HepG2 (cell line): ENCODE data around the gene OCIAD2. TPM values are rescaled to one million over a fixed set of nuclear protein-coding genes. Genes with fewer than 3 reads are reported as not detected.

Experiments used
- ATAC-seq: fragments of 200-7000 bp; cut with Tn5 transposase; 3 replicates; pipeline ENCODE4 v1.9.1; 2020; ENCODE audit warnings: mild to moderate bottlenecking, moderate library complexity
- BruUV-seq: library from RNA; stranded (reverse); fragments of 400-500 nt; replicated peaks from 2 replicates; lab custom pipeline; 2021; lab: Mats Ljungman, UMichigan
- CTCF ChIA-PET: fragments of 300-600 bp; formaldehyde crosslinking; extraction: SDS; loops from one replicate; lab custom pipeline; 2021; ENCODE audit warnings: low total read pairs, inconsistent platforms, low intra/inter-chr PET ratio; lab: Yijun Ruan, JAX
- POLR2A ChIA-PET: fragments of 350-600 bp; sonication (Branson Sonifier 250); formaldehyde crosslinking; loops from one replicate; lab custom pipeline; 2020; ENCODE audit warnings: antibody characterized with exemption, inconsistent platforms; lab: Yijun Ruan, JAX
- DNase-seq: peaks from one replicate; pipeline ENCODE4 v3.0.0-alpha.2; 2015; ENCODE audit warnings: low spot score
- FAIRE-seq: peaks from 3 replicates; lab custom pipeline; 2011; peaks lifted over from hg19 to GRCh38; lab: Jason Lieb, UNC
- H2AFZ ChIP-seq: one replicate; pipeline ENCODE4 v1.6.1; 2011; ENCODE audit warnings: low read length, inconsistent platforms
- H3K27ac ChIP-seq: fragments of 300-600 bp; 3 replicates; pipeline ENCODE4 v1.8.0; 2011; ENCODE audit warnings: mixed run types, mild to moderate bottlenecking, mixed read lengths, low read length, inconsistent platforms; ENCODE audit not compliant: insufficient read depth; ENCODE audit errors: extremely low read length
- H3K27me3 ChIP-seq, 2 experiments: fragments of 200-600 bp in 1 of 2; 2 replicates in 1 of 2; 3 replicates in 1 of 2; pipeline versions ENCODE4 v1.6.0 to v1.8.0; 2011; ENCODE audit warnings: low read length in 2 of 2, mild to moderate bottlenecking in 2 of 2, moderate library complexity in 2 of 2, inconsistent platforms in 1 of 2; ENCODE audit not compliant: insufficient read depth in 2 of 2, control insufficient read depth in 1 of 2
- H3K36me3 ChIP-seq, 2 experiments: fragments of 200-600 bp in 1 of 2; replicated peaks in 1 of 2; 2 replicates in 1 of 2; 3 replicates in 1 of 2; pipeline versions ENCODE4 v1.5.1 to v1.8.0; 2011; ENCODE audit warnings: low read length in 2 of 2, inconsistent platforms in 1 of 2; ENCODE audit not compliant: insufficient read depth in 2 of 2, control insufficient read depth in 1 of 2
- H3K4me1 ChIP-seq: 2 replicates; pipeline ENCODE4 v1.5.1; 2012; ENCODE audit warnings: low read length, inconsistent platforms; ENCODE audit not compliant: insufficient read depth
- H3K4me2 ChIP-seq: 2 replicates; pipeline ENCODE4 v1.6.0; 2011; ENCODE audit warnings: low read depth, low read length, inconsistent platforms
- H3K4me3 ChIP-seq, 3 experiments: fragments of 200-600 bp in 1 of 3; sonication (generic), shearing (Covaris generic) in 1 of 3; replicated peaks in 1 of 3; 2 replicates each; pipeline ENCODE4 v1.5.1; 2011 to 2016; ENCODE audit warnings: low read length in 3 of 3, inconsistent platforms in 2 of 3, low read depth in 2 of 3, mild to moderate bottlenecking in 2 of 3, control low read depth in 1 of 3, mixed read lengths in 1 of 3; ENCODE audit not compliant: insufficient read depth in 1 of 3
- H3K79me2 ChIP-seq: one replicate; pipeline ENCODE4 v1.6.1; 2011; ENCODE audit warnings: low read length, inconsistent platforms; ENCODE audit not compliant: insufficient read depth
- H3K9ac ChIP-seq: 2 replicates; pipeline ENCODE4 v1.6.0; 2011; ENCODE audit warnings: mild to moderate bottlenecking, low read depth, low read length, inconsistent platforms; ENCODE audit not compliant: insufficient read depth
- H3K9me3 ChIP-seq: 2 replicates; pipeline ENCODE4 v1.5.1; 2012; ENCODE audit warnings: mild to moderate bottlenecking, low read length
- H4K20me1 ChIP-seq: 2 replicates; pipeline ENCODE4 v1.6.0; 2011; ENCODE audit warnings: inconsistent platforms, mild to moderate bottlenecking, low read length, moderate library complexity; ENCODE audit not compliant: insufficient read depth
- BRD4 ChIP-seq: sonication (generic); formaldehyde crosslinking; IDR thresholded peaks from 2 replicates; pipeline ENCODE4 v1.4.0; 2020; ENCODE audit warnings: missing genetic modification reagents
- ESRRA ChIP-seq: sonication (generic); formaldehyde crosslinking; IDR thresholded peaks from 2 replicates; pipeline ENCODE4 v1.5.1; 2020; ENCODE audit warnings: mild to moderate bottlenecking, low read depth, missing genetic modification reagents
- HHEX ChIP-seq: IDR thresholded peaks from 2 replicates; pipeline ENCODE4 v1.6.1; 2016; ENCODE audit warnings: control low read depth
- MLLT10 ChIP-seq: sonication (generic); formaldehyde crosslinking; IDR thresholded peaks from 2 replicates; pipeline ENCODE4 v1.4.0; 2020; ENCODE audit warnings: missing genetic modification reagents
- TBP ChIP-seq: sonication (generic); formaldehyde crosslinking; IDR thresholded peaks from 2 replicates; pipeline ENCODE4 v1.5.0; 2020; ENCODE audit warnings: missing genetic modification reagents
- TFDP2 ChIP-seq: sonication (generic); formaldehyde crosslinking; IDR thresholded peaks from 2 replicates; pipeline ENCODE4 v1.4.0; 2020; ENCODE audit warnings: missing genetic modification reagents
- ZNF30 ChIP-seq: sonication (generic); formaldehyde crosslinking; IDR thresholded peaks from 2 replicates; pipeline ENCODE4 v1.5.0; 2020; ENCODE audit warnings: mild to moderate bottlenecking, missing genetic modification reagents
- ZNF326 ChIP-seq: sonication (generic); formaldehyde crosslinking; IDR thresholded peaks from 2 replicates; pipeline ENCODE4 v1.4.0; 2020; ENCODE audit warnings: missing genetic modification reagents, borderline replicate concordance
- ZNF614 ChIP-seq: IDR thresholded peaks from 2 replicates; pipeline ENCODE4 v1.6.1; 2018; ENCODE audit warnings: missing biosample characterization, missing genetic modification reagents, inconsistent platforms, borderline replicate concordance
- ZNF75D ChIP-seq: sonication (generic); formaldehyde crosslinking; IDR thresholded peaks from 2 replicates; pipeline ENCODE4 v1.8.1; 2023; ENCODE audit warnings: missing genetic modification reagents, mild to moderate bottlenecking, borderline replicate concordance
- ZSCAN20 ChIP-seq: sonication (generic); formaldehyde crosslinking; IDR thresholded peaks from 2 replicates; pipeline ENCODE4 v1.4.0; 2020; ENCODE audit warnings: missing genetic modification reagents, mild to moderate bottlenecking, borderline replicate concordance
- WGBS: methylation state at CpG from one replicate; pipeline ENCODE4 v1.1.6; 2017; ENCODE audit warnings: low lambda C conversion rate; 5-methylcytosine and 5-hydroxymethylcytosine counted together
- in situ Hi-C: cut with HindIII; loops from 2 replicates; pipeline ENCODE4 v1.10.0; 2017; ENCODE audit warnings: low pct_unique_long_range_greater_than_20kb; ENCODE audit not compliant: extremely low pct_ligation_motif_present
- intact Hi-C: fragments of 100-400 bp; cut with micrococcal nuclease; formaldehyde crosslinking; loops from one replicate; pipeline ENCODE4 v1.10.0; 2022; ENCODE audit not compliant: unreplicated experiment
- polyA plus RNA-seq, 8 experiments: library from polyadenylated mRNA; depleted of rRNA in 3 of 8; stranded (reverse) in 7 of 8; unstranded in 1 of 8; fragments of >200 nt; fragmentation: Illumina TruSeq in 4 of 8; extraction: Trizol in 4 of 8; gene quantifications; 2 replicates each; pipeline versions ENCODE4 v1.2.1 to v1.2.3, GENCODE V29; 2011 to 2016; ENCODE audit warnings: low read depth in 4 of 8, missing spikeins in 1 of 8, mixed read lengths in 1 of 8; ENCODE audit not compliant: insufficient read depth in 1 of 8
- total RNA-seq, 5 experiments: library from RNA; depleted of rRNA; stranded (reverse); fragments of >200 nt; fragmentation: Illumina TruSeq; extraction: Trizol; gene quantifications; 2 replicates each; pipeline ENCODE4 v1.2.3, GENCODE V29; 2016; ENCODE audit warnings: low read depth in 1 of 5
- TF ChIP-seq, protein P1 (sequence below): sonication (generic); formaldehyde crosslinking; IDR thresholded peaks from 2 replicates; pipeline ENCODE4 v1.4.0; 2020; ENCODE audit warnings: mild to moderate bottlenecking, missing genetic modification reagents
- TF ChIP-seq, protein P2 (sequence below): sonication (generic); formaldehyde crosslinking; IDR thresholded peaks from 2 replicates; pipeline ENCODE4 v1.5.0; 2020; ENCODE audit warnings: mild to moderate bottlenecking, missing genetic modification reagents

OCIAD2 gene
- total and polyA plus RNA-seq, 2 of the 13 experiments (the other 11 are each of a cell fraction or from before 2014, with no cell fraction given) = not detected

DNA sequence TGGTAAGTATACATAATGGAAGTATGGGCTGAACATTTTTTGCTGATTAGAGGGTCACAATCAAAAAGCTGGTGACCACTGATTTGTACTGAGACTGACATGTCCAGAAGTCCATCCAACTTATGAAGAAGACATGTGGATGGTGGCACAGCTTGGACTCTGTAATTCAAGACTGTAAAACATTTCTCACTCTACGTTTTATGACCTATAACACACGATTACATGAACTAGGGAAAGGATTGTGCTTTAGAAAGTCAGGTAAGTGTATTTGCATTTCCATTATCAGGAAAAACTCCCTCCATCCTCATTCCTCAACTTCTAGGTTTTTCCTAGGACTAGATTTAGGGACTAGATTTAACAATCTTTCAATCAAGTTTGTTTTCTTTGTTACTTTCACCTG lies 30.5 kb upstream of the OCIAD2 start:
- Histone ChIP-seq H3K9me3 (0 out of 2 replicates have a peak, but pooled peaks cover 4% of the 10 kb centered on the region), H4K20me1 (no peaks in the 10 kb centered on the region), H3K27ac (no peak overlapping the region), H3K79me2 (no peaks in the 10 kb centered on the region), H2AFZ (no peak overlapping the region), H3K4me2 (no peak overlapping the region), H3K9ac (no peak overlapping the region), H3K36me3 (no peaks in the 10 kb centered on the region), H3K27me3 (no peaks in the 10 kb centered on the region), H3K4me3 (no peak overlapping the region), H3K4me1 (no peaks in the 10 kb centered on the region)
- ATAC-seq (no peak), DNase-seq (no peak), FAIRE-seq (no peak)
- intact Hi-C loops (no loop called here), in situ Hi-C loops (no loop called here)
- ChIA-PET CTCF (no interaction called here), POLR2A (no interaction called here)
- WGBS = 18% methylated on average over 2 of the region's 2 CpGs
- BruUV-seq = no TSS peak
- TF ChIP-seq MLLT10 (CRISPR knock-in tag) = no peak
- no peak for TF ChIP-seq ZNF30 (CRISPR knock-in tag)
- TF ChIP-seq TFDP2 (CRISPR knock-in tag) = no peak
- no peak for TF ChIP-seq ZNF326 (CRISPR knock-in tag)
- no peak for TF ChIP-seq ZNF614 (CRISPR knock-in tag)
- TF ChIP-seq HHEX (CRISPR knock-in tag) = no peak
- no peak for TF ChIP-seq ZNF75D (CRISPR knock-in tag)
- TF ChIP-seq, protein P1, sequence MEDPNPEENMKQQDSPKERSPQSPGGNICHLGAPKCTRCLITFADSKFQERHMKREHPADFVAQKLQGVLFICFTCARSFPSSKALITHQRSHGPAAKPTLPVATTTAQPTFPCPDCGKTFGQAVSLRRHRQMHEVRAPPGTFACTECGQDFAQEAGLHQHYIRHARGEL (CRISPR knock-in tag) = no peak
- TF ChIP-seq, protein P2, sequence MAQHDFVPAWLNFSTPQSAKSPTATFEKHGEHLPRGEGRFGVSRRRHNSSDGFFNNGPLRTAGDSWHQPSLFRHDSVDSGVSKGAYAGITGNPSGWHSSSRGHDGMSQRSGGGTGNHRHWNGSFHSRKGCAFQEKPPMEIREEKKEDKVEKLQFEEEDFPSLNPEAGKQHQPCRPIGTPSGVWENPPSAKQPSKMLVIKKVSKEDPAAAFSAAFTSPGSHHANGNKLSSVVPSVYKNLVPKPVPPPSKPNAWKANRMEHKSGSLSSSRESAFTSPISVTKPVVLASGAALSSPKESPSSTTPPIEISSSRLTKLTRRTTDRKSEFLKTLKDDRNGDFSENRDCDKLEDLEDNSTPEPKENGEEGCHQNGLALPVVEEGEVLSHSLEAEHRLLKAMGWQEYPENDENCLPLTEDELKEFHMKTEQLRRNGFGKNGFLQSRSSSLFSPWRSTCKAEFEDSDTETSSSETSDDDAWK (CRISPR knock-in tag) = no peak
- no peak for TF ChIP-seq BRD4 (CRISPR knock-in tag)
- TF ChIP-seq TBP (CRISPR knock-in tag) = no peak
- TF ChIP-seq ESRRA = no peak
- TF ChIP-seq ZSCAN20 (CRISPR knock-in tag) = no peak
